KOPT-K1 (cell line): ENCODE results near the gene STAT5B.
"Not testable (repeated sequence)": the region's sequence is repeated elsewhere in the genome, so short reads cannot be mapped to it uniquely, and the experiment has no call there.

Experiments used
- H3K27ac ChIP-seq: fragments of 200-600 bp; sonication (generic); 2 replicates; pipeline ENCODE4 v1.5.1; 2016; ENCODE audit warnings: antibody characterized with exemption, mild to moderate bottlenecking, low read depth, low read length; ENCODE audit not compliant: poor library complexity, severe bottlenecking
- H3K36me3 ChIP-seq: fragments of 200-600 bp; sonication (generic); 2 replicates; pipeline ENCODE4 v1.5.1; 2017; ENCODE audit warnings: antibody characterized with exemption, mild to moderate bottlenecking, low read length, moderate library complexity; ENCODE audit not compliant: insufficient read depth
- H3K9me3 ChIP-seq: fragments of 200-600 bp; sonication (generic); 2 replicates; pipeline ENCODE4 v1.5.1; 2017; ENCODE audit warnings: antibody characterized with exemption, low read length, mild to moderate bottlenecking; ENCODE audit not compliant: insufficient read depth, poor library complexity, severe bottlenecking

The STAT5B gene

DNA sequence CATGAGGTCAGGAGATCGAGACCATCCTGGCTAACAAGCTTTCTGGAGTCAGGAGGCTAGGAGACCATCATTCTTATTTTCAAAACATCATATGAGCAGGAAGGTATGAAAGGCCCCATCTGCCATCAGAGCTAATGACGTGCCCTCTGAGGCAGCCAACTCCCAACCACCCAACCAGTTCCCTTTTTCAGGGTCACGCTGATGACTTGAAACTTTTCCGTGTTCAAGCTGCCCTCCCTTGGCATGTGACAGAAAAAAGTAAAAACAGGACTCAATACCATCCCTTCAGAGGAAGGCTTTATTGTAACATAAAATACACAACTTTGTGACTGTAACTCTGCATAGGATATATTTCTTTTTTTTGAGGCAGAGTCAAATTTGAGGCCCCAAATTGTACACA is 77.3 kb downstream of the STAT5B start:
- Histone ChIP-seq H3K36me3 (peaks cover 50% of the 10 kb centered on the region), H3K27ac (no peak overlapping the region), H3K9me3 (no peaks in the 10 kb centered on the region)

DNA sequence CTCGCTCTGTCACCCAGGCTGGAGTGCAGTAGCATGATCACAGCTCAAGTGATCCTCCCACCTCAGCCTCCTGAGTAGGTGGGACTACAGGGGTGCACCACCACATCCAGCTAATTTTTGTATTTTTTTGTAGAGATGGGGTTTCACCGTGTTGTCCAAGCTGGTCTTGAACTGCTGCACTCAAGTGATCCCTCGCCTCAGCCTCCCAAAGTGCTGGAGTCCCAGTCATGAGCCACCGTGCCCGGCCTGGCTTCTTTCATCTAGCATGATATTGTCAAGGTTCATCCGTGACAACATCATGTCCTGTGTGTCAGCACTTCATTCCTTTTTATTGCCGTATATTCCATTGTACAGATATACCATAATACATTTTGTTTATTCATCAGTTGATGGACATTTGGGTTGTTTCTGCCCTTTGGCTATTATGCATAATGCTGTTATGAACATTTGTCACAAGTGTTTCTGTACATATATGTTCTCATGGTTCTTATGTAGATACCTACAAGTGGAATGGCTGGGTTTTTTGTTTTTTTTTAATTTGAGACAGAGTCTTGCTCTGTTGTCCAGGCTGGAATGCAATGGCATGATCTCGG is 78.5 kb downstream of the STAT5B start:
- H3K36me3 ChIP-seq: peaks cover 38% of the 10 kb centered on the region
- no peaks in the 10 kb centered on the region for H3K9me3 ChIP-seq
- no peak overlapping the region for H3K27ac ChIP-seq

DNA sequence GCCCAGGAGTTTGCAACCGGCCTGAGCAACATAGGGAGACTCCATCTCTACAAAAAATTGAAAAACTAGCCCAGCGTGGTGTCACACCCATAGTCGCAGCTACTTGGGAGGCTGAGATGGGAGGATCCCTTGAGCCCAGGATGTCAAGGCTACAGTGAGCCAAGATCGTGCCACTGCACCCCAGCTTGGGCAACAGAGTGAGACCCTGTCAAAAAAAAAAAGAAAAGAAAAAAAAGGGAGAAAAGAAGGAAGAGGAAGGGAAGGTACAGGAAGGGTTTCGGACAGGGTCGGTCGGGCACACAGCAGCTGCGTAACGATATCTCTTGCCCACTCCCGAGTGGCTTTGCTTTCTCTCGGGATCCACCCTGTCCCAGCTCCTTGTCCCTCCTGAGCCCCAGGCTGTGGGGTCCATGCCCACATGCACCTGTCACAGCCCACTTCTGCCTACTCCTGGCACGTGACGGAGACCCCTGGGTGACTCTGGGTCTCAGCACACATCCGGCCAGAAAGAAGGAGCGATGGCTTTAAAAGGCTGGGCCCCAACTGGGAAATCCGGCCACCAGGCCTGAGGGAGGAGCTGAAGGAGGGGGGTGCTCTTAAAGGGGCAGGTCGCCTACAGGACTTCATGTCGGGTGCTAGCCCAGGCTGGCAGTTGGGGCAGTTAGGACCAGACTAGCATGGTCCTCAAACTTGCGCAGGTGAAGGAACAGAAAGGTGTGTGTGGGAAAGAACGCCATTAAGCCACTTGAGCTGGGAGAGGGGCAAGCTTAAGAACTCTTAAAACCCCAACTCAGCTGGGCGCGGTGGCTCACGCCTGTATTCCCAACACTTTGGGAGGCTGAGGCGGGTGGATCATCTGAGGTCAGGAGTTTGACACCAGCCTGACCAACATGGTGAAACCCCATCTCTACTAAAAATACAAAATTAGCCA is 82.0 kb downstream of the STAT5B start, which contains the start of gene GHDC:
Gene GHDC (minus strand): TSS at position 526 of the 931 bp plus-strand sequence. CDS start 913 bp downstream, outside the sequence.
- Histone ChIP-seq H3K27ac (peak within 1 kb of the TSS; percentile 75), H3K9me3 (no peaks in the 10 kb centered on the region), H3K36me3 (0 out of 2 replicates have a peak, but pooled peaks cover 4% of the 10 kb centered on the region)

DNA sequence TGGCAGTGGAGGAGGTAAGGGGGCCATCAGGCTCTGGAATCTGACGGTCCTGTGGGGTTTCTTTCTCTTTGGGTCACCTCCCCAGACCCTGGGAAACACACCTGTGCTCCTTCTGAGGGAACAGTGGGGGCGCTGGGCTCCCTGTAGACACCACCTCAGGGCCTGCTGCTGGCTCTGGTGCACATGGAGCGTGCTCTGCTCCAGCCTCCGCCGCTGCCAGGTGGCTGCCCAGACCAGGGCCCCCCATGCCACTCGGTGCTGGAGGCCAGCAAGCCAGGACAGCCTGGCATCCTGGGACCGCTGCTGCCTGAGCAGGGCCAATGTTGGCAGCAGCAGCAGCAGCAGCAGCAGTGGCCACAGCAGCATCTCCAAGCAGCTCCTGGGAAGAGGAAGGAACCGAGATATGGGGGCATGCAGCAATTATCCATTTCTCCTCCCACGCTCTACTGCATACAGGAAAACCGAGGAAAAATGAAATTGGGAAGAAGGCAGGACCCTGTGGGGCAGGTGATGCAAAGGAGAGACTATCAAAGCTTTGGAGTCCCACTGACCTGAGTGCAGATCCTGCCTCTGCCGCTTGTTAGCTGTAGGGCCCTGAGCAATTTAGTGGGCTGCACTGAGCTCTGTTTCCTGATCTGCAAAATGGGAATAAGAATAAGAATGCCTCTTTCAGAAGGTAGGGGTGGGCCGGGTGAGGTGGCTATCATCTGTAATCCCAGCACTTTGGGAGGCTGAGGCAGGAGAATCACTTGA is 82.8 kb downstream of the STAT5B start:
- Histone ChIP-seq H3K36me3 (no peaks in the 10 kb centered on the region), H3K27ac (peak overlapping the region; percentile 75), H3K9me3 (no peaks in the 10 kb centered on the region)

DNA sequence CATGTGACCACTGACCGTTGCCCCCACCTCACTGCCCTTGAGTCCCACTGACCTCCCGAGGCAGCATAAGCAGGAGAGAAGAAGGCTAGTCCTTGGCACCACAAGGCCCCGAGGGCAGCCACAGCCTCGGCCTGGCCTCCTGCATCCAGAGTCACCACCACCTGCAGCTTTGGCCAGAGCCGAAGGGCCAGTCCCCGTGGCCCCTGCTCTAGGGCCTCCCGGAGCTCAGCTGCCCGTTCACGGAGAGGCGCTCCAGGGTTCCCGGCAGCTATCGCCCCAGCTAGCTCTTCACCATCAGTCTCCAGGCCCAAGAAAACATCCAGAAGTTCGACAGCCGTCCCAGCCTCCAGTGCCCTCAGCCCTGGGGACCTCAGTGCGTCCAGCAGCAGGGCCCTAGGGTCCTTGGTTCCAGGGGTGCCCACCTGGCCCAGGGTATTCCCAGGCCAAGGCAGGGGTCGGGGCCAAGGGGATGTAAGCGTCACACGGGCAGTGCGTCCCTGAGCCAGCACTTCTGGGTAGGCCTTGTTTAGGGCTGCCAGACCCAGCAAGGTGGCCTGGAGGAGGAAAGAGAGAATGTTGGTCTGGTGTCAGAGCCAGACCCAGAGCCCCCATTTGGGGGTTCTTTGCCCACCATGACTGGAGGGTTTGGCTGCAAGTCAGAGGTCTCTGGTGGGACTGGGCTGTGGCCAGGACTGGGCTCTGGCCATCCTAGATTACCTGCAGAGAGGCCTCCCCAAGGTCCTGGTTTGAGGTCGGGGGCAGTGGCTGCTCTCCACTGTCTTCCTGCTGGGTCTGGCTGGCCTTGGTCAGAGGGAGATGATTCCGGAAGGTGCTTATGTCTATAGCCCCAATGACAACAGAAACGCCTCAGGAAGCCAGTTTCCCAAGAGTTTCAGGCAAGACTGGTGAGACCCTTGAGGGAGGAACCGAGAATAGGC is 83.7 kb downstream of the STAT5B start:
- no peaks in the 10 kb centered on the region for H3K9me3 ChIP-seq
- no peak overlapping the region for H3K27ac ChIP-seq
- H3K36me3 ChIP-seq: no peaks in the 10 kb centered on the region

DNA sequence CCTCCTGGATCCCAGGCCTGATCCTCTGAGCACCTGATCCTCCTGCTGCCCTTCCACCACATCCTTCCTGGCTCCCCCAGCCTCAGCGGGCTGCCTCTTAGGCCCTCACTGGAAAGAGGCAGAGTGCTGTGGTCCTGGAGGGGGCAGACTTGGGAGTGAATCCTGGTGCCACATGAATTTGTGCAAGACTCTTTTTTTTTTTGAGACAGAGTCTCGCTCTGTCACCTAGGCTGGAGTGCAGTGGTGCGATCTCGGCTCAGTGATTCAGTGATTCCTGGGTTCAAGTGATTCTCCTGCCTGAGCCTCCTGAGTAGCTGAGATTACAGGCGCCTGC is 84.9 kb downstream of the STAT5B start:
- no peaks in the 10 kb centered on the region for H3K9me3 ChIP-seq
- no peaks in the 10 kb centered on the region for H3K36me3 ChIP-seq
- H3K27ac ChIP-seq: no peak overlapping the region

DNA sequence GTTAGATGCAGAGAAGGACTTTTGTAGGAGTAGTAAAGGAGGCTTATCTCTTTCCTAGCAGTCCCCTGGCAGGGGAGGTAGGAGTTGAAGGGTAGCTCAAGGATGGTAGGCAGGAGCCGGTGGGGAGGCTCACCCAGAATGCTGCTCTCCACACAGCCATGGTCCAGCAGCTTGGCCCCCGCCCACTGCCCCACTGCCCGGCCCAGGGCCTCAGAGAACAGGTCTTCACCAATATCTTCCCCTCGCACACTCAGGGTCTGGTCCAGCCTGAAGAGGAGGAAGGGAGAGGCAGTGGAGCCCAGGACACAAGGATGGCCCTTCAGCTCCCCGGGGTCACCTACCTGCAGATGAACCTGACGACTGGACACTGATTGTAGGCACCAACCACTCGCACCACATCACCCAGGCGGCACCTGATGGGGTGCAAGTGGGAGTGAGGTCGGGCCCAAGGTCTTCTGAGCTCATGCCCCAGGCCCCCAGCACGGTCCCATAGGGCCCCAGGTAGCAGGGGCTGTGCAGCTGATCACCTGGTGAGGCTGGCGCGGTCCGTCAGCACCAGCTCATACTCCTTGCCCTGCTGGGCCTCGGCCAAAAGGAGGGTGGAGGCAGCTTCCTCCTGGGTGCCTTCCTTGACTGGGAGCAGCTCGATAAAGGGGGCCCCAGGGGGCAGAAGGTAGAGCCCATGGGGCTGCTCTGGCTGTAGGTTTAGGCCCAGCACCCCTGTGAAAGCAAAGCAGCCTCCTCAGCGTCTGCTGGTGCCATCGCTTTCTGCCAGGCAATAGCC is 85.5 kb downstream of the STAT5B start:
- H3K27ac ChIP-seq: no peak overlapping the region
- no peaks in the 10 kb centered on the region for H3K36me3 ChIP-seq
- no peaks in the 10 kb centered on the region for H3K9me3 ChIP-seq

DNA sequence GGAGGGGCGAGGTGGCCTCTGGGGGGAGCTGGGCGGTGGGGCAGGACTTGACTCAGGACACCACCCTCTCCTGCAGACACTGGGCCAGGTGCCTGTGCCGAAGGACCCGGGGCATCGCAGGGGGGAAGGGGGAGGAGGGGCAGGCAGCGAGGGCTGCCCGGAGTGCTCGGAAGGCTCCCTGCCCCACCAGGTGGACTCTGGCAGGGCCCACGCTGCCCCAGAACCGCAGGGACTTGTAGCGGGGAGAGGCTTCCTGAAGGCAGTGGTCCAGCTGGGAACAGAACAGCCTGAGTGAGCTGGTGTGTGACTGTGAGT is 86.6 kb downstream of the STAT5B start:
- H3K9me3 ChIP-seq: no peaks in the 10 kb centered on the region
- H3K27ac ChIP-seq: no peak overlapping the region
- H3K36me3 ChIP-seq: no peaks in the 10 kb centered on the region

DNA sequence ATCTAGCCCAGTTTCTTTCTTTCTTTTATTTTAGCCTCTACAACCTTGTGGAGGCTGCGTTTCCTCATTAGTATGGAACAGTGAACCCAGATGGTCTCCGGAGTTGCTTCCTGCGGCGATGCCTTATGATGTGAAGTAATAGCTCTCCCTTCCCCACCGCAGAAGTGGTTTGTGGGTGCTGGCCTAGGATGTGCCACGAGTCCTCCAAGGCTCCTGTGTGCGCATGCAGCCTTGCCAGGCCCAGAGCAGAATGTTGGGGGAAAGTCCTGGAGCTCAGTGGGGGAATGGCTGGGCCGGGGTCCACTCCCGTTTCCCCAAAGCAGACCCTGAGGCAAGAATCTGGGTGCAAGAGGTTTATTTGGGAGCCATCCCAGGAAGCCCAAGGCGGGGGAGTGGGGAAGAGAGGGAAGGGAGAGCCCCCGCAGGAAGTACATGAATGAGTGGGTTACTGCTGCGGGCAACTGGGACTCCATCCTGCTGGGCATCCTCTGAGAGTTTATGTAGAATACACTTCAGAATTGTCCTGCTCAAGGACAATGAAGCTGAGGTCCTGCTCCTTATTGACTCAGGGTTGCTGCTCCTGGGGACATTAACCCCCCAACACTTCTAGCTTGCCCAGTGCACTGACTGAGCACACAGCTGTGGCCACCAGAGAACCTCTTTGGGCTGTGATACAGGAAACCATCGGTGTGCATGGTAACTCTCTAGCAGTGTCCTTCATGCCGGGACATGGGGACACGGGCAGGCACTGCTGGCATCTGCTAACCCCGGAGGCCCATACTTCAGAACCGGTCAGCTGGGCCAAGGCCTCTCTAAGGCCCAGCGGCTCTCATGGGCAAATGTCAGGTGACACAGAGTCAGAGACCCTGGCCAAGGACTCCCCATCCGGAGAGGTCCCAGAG is 87.2 kb downstream of the STAT5B start:
- Histone ChIP-seq H3K36me3 (no peaks in the 10 kb centered on the region), H3K9me3 (no peaks in the 10 kb centered on the region), H3K27ac (no peak overlapping the region)

DNA sequence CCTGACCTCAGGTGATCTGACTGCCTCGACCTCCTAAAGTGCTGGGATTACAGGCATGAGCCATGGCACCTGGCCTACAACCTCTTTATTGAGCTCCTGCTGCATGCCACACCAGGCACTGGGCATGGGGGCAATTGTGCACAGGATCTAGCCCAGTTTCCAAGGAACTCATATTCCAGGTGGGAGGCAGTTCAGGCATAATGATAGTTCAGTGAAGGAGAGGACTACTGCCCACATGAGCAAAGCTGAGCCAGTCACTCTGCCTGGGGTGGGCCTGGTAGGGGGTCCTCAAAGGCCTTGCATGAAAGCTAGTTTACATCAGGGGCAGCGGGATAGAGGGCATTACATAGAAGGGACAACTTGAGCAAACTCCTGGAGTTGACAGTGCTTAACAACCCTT is 88.4 kb downstream of the STAT5B start:
- Histone ChIP-seq H3K9me3 (no peaks in the 10 kb centered on the region), H3K36me3 (no peaks in the 10 kb centered on the region), H3K27ac (no peak overlapping the region)

DNA sequence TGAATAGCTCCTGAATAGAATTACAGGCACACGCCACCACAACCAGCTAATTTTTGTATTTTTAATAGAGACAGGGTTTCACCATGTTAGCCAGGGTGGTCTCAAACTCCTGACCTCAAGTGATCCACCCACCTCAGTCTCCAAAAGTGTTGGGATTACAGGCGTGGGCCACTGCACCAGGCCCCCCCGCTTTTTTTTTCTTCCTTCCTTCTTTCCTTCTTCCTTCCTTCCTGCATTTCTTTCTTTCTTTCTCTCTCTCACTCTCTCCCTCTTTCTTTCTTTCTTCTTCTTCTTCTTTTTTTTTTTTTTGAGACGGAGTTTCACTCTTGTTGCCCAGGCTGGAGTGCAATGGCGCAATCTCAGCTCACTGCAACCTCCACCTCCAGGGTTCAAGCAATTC is 90.0 kb downstream of the STAT5B start:
- not testable (repeated sequence) for H3K9me3 ChIP-seq, H3K27ac ChIP-seq, H3K36me3 ChIP-seq

DNA sequence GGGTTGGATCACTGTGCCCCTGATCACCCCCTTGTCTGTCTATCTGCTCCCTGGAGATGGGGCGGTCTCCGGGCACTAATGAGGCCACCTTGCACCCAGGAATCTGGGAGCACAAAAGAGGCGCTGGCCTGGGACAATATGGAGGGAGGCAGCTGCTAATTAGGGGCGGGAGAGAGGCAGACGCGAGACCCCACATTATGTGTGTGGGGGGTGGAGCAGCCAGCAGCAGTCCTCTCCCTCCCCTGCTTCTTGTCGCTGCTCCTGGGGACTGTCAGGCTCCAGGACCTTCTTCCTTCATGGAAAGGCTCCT is 90.6 kb downstream of the STAT5B start:
- Histone ChIP-seq H3K36me3 (no peaks in the 10 kb centered on the region), H3K27ac (no peak overlapping the region), H3K9me3 (no peaks in the 10 kb centered on the region)
